ENCODE results near the gene BCAS1. TPM values are rescaled to one million over a fixed set of nuclear protein-coding genes. Genes with fewer than 3 reads are reported as not detected.

The BCAS1 gene
- total and polyA plus RNA-seq, 2 donors (not counting 1 experiment from before 2014, with no cell fraction given) = 0.97 to 1.1 TPM

DNA sequence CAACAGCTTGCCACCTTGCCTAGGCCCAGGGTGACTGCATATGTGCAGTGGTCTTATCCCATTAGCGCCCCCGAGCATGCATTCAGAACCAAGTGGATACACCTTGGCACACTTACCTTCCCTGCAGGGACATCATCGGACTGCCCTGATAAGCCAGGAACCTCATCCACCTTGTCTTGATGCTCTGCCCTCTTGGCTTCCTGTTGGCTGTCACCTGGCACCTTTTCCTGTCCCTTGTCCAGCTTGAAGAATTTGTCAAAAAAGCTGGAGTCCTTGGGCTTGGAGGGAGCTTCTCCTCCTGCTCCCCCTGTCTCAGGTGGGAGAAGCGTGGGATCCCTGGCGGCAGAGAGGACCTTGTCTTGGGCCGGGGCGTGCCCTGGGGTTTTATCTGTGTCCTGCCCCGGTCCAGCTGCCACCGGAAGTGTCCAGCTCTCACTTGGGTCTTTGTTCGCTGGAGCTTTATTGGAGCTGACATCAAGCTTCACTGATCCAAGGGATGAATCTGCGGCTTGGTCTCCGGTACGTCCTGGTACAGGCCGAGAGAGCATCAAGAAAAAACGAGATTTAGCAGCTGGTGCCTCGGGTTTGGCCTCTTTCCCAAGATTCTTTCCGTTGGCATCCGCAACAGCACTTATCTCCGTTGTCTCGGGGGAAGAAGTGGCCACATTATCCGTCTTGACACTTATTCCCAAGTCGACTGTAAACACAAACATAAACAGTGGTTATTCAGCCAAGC is 42.0 kb downstream of the BCAS1 start:
- Histone ChIP-seq H3K4me3 (ENCODE audit: control extremely low read depth in 1 of 5, extremely low read depth in 1 of 5, insufficient read depth in 1 of 5, low read depth in 2 of 5, low read length in 4 of 5) (no peak overlapping the region), H3K79me2 (ENCODE audit: control insufficient read depth, insufficient read depth, low read length) (no peaks in the 10 kb centered on the region), H3K4me2 (replicated peaks; ENCODE audit: low read depth, low read length, poor library complexity, severe bottlenecking) (no peak overlapping the region), H3K27me3 (replicated peaks in 1 of 4; ENCODE audit: control extremely low read depth in 1 of 4, control insufficient read depth in 3 of 4, insufficient read depth in 4 of 4, low read length in 3 of 4) (peaks cover 0 to 4% (median under 1%) of the 10 kb centered on the region in 4 experiments), H3K36me3 (replicated peaks in 1 of 2; ENCODE audit: control extremely low read depth in 1 of 2, control insufficient read depth in 1 of 2, extremely low read depth in 1 of 2, insufficient read depth in 2 of 2, low read length in 1 of 2) (no peaks in the 10 kb centered on the region), H3K27ac (ENCODE audit: low read length in 2 of 2) (no peak overlapping the region), H3K9ac (ENCODE audit: low read length) (no peak overlapping the region), H4K20me1 (ENCODE audit: control insufficient read depth, insufficient read depth, low read length, poor library complexity, severe bottlenecking) (no peaks in the 10 kb centered on the region), H3K9me3 (ENCODE audit: control extremely low read depth in 1 of 3, control insufficient read depth in 2 of 3, insufficient read depth in 1 of 3, low read length in 2 of 3) (no peaks in the 10 kb centered on the region), H2AFZ (ENCODE audit: insufficient read depth, low read depth, low read length, poor library complexity, severe bottlenecking) (no peak overlapping the region), H3K4me1 (ENCODE audit: control insufficient read depth in 2 of 2, insufficient read depth in 2 of 2, low read length in 2 of 2) (no peaks in the 10 kb centered on the region)
- intact Hi-C loops (cut with micrococcal nuclease) = no loop called here
- H3K4me3 Mint-ChIP-seq = no peak overlapping the region
- WGBS (ENCODE audit: insufficient coverage) = 97% methylated on average over 22 of the region's 22 CpGs
- DNase-seq (no peak), ATAC-seq (ENCODE audit: low read depth) (no peak)
- H3K27ac Mint-ChIP-seq = no peak overlapping the region
- no peaks in the 10 kb centered on the region for H3K4me1 Mint-ChIP-seq
- H3K27me3 Mint-ChIP-seq = peaks cover 19% of the 10 kb centered on the region
- TF ChIP-seq EZH2 (IDR thresholded peaks at IDR 0.05; ENCODE audit: borderline replicate concordance, insufficient read depth, low read depth, low read length, poor library complexity, severe bottlenecking) (no peak), CTCF (IDR thresholded peaks at IDR 0.05) (no peak)
- peaks cover 2% of the 10 kb centered on the region for H3K9me3 Mint-ChIP-seq (ENCODE audit: insufficient read depth)
- CTCF ChIA-PET = no interaction called here
- POLR2A ChIA-PET = no interaction called here

DNA sequence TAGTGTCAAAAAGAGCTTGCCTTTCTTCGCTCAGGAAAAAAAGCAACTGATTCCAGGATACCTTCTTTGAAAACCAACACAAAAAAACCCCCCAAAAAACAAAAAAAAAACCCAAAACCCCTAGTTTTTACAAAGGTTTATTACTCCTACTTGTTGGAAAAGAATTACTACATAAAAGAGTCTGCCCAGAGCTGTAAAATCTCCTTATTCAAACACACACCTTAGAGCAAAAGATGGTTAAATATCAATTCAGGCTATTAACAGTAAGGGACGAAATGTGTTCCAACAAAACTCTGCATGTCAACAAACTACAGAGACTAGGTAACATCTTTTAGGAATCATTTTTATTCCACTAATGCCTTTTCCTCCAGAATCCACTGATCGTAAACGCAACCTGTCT is 42.7 kb downstream of the BCAS1 start:
- Histone ChIP-seq H3K4me2 (replicated peaks; ENCODE audit: low read depth, low read length, poor library complexity, severe bottlenecking) (no peak overlapping the region), H3K27ac (ENCODE audit: low read length in 2 of 2) (no peak overlapping the region), H2AFZ (ENCODE audit: insufficient read depth, low read depth, low read length, poor library complexity, severe bottlenecking) (no peak overlapping the region), H3K4me3 (ENCODE audit: control extremely low read depth in 1 of 5, extremely low read depth in 1 of 5, insufficient read depth in 1 of 5, low read depth in 2 of 5, low read length in 4 of 5) (no peak overlapping the region), H3K27me3 (replicated peaks in 1 of 4; ENCODE audit: control extremely low read depth in 1 of 4, control insufficient read depth in 3 of 4, insufficient read depth in 4 of 4, low read length in 3 of 4) (peaks cover 0 to 4% (median 0%) of the 10 kb centered on the region in 4 experiments), H4K20me1 (ENCODE audit: control insufficient read depth, insufficient read depth, low read length, poor library complexity, severe bottlenecking) (no peaks in the 10 kb centered on the region), H3K9me3 (ENCODE audit: control extremely low read depth in 1 of 3, control insufficient read depth in 2 of 3, insufficient read depth in 1 of 3, low read length in 2 of 3) (no peaks in the 10 kb centered on the region), H3K36me3 (replicated peaks in 1 of 2; ENCODE audit: control extremely low read depth in 1 of 2, control insufficient read depth in 1 of 2, extremely low read depth in 1 of 2, insufficient read depth in 2 of 2, low read length in 1 of 2) (no peaks in the 10 kb centered on the region), H3K4me1 (ENCODE audit: control insufficient read depth in 2 of 2, insufficient read depth in 2 of 2, low read length in 2 of 2) (no peaks in the 10 kb centered on the region), H3K79me2 (ENCODE audit: control insufficient read depth, insufficient read depth, low read length) (no peaks in the 10 kb centered on the region), H3K9ac (ENCODE audit: low read length) (no peak overlapping the region)
- Mint-ChIP-seq H3K27ac (no peak overlapping the region), H3K27me3 (peaks cover 19% of the 10 kb centered on the region), H3K4me1 (no peaks in the 10 kb centered on the region), H3K4me3 (no peak overlapping the region), H3K9me3 (ENCODE audit: insufficient read depth) (peaks cover 2% of the 10 kb centered on the region)
- no peak for DNase-seq
- 92% methylated on average over 4 of the region's 4 CpGs for WGBS (ENCODE audit: insufficient coverage)
- intact Hi-C loops (cut with micrococcal nuclease) = no loop called here
- TF ChIP-seq CTCF (IDR thresholded peaks at IDR 0.05) (no peak), EZH2 (IDR thresholded peaks at IDR 0.05; ENCODE audit: borderline replicate concordance, insufficient read depth, low read depth, low read length, poor library complexity, severe bottlenecking) (no peak)
- ChIA-PET CTCF (no interaction called here), POLR2A (no interaction called here)
- no peak for ATAC-seq (ENCODE audit: low read depth)

Data from B cell (primary cell).